Duodenal mucosa (tissue), 2 donors: ENCODE data around the gene TRIM9.

Source experiments
- H3K27ac ChIP-seq: one replicate; pipeline ENCODE4 v1.7.0; 2013; ENCODE audit warnings: low read depth, low read length
- H3K27me3 ChIP-seq, 2 donors: one replicate each; pipeline ENCODE4 v1.7.0; 2013; ENCODE audit warnings: low read length in 2 of 2, control low read depth in 1 of 2; ENCODE audit not compliant: insufficient read depth in 2 of 2, control insufficient read depth in 1 of 2
- H3K36me3 ChIP-seq, 2 donors: one replicate each; pipeline ENCODE4 v1.7.0; 2013; ENCODE audit warnings: low read length in 2 of 2, control low read depth in 1 of 2; ENCODE audit not compliant: insufficient read depth in 2 of 2, control insufficient read depth in 1 of 2
- H3K4me1 ChIP-seq, 2 donors: one replicate each; pipeline ENCODE4 v1.7.0; 2013; ENCODE audit warnings: low read length in 2 of 2, control low read depth in 1 of 2; ENCODE audit not compliant: insufficient read depth in 2 of 2, control insufficient read depth in 1 of 2
- H3K4me3 ChIP-seq, 2 donors: one replicate each; pipeline ENCODE4 v1.7.0; 2013; ENCODE audit warnings: low read length in 2 of 2, low read depth in 1 of 2
- H3K9ac ChIP-seq, 2 donors: one replicate each; pipeline ENCODE4 v1.7.0; 2013; ENCODE audit warnings: low read length in 2 of 2, low read depth in 1 of 2
- H3K9me3 ChIP-seq, 2 donors: one replicate each; pipeline ENCODE4 v1.7.0; 2013; ENCODE audit warnings: low read length in 2 of 2, control low read depth in 1 of 2; ENCODE audit not compliant: control insufficient read depth in 1 of 2

The TRIM9 gene

GRCh38 chr14:51118993-51119392 lies 24.1 kb upstream of the TRIM9 start:
- H3K27me3 ChIP-seq: peaks cover 0 to 2% of the 10 kb centered on the region in 2 donors
- no peaks in the 10 kb centered on the region for H3K36me3 ChIP-seq
- H3K9me3 ChIP-seq: no peaks in the 10 kb centered on the region
- H3K9ac ChIP-seq: no peak overlapping the region
- H3K27ac ChIP-seq: no peak overlapping the region
- no peak overlapping the region for H3K4me3 ChIP-seq
- no peaks in the 10 kb centered on the region for H3K4me1 ChIP-seq

- Histone ChIP-seq H3K27me3 (peaks cover 0 to 2% of the 10 kb centered on the region in 2 donors), H3K4me3 (no peak overlapping the region), H3K9me3 (no peaks in the 10 kb centered on the region), H3K36me3 (no peaks in the 10 kb centered on the region), H3K4me1 (no peaks in the 10 kb centered on the region), H3K9ac (no peak overlapping the region), H3K27ac (no peak overlapping the region)
Observed at GRCh38 chr14:51117593-51117992, 22.7 kb upstream of the TRIM9 start.

GRCh38 chr14:51116682-51117081 lies 21.8 kb upstream of the TRIM9 start:
- Histone ChIP-seq H3K9ac (no peak overlapping the region), H3K27ac (no peak overlapping the region), H3K27me3 (peaks cover 0 to 2% of the 10 kb centered on the region in 2 donors), H3K36me3 (no peaks in the 10 kb centered on the region), H3K4me3 (no peak overlapping the region), H3K4me1 (no peaks in the 10 kb centered on the region), H3K9me3 (no peaks in the 10 kb centered on the region)

DNA sequence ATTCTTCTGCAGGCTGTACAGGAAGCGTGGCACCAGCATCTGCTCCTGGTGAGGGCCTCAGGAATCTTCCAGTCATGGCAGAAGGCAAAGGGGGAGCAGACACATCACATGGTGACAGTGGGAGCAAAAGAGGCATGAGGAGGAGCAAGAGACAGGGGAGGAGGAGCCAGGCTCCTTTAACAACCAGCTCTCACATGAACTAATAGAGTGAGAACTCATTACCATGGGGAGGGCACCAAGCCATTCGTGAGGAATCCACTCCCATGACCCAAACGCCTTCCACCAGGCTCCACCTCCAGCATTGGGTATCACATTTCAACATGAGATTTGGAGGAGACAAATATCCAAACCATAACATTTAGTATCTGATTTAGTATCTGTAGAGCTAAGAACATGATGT lies 14.7 kb upstream of the TRIM9 start:
- no peaks in the 10 kb centered on the region for H3K9me3 ChIP-seq
- no peaks in the 10 kb centered on the region for H3K36me3 ChIP-seq
- no peaks in the 10 kb centered on the region for H3K27me3 ChIP-seq
- H3K27ac ChIP-seq: no peak overlapping the region
- no peak overlapping the region for H3K9ac ChIP-seq
- no peak overlapping the region for H3K4me3 ChIP-seq
- no peaks in the 10 kb centered on the region for H3K4me1 ChIP-seq

- Histone ChIP-seq H3K27me3 (no peaks in the 10 kb centered on the region), H3K36me3 (no peaks in the 10 kb centered on the region), H3K4me3 (no peak overlapping the region), H3K9ac (no peak overlapping the region), H3K27ac (no peak overlapping the region), H3K9me3 (no peaks in the 10 kb centered on the region), H3K4me1 (no peaks in the 10 kb centered on the region)
Observed at GRCh38 chr14:51107801-51108200, 12.9 kb upstream of the TRIM9 start.

DNA sequence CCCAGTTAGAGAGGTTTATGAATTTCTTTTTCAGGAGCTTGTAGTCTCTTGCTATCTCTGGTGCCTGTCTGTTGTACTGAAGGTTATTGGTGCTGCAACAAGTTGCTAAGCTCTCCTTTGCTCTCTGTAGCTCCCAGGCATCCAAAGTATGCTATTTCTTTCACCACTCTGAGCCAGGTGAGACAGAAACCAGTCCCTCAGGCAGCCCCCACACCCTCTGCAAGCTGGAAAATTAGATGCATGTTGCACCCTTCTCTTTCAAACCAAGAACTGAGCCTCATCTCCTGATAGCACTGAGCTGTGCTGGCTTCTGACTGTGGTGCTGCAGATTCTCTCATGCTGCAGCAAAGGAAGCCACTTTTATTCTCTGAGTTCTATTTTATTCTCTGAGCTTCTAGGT lies 9.6 kb upstream of the TRIM9 start:
- no peak overlapping the region for H3K4me3 ChIP-seq
- H3K27ac ChIP-seq: no peak overlapping the region
- H3K9me3 ChIP-seq: no peaks in the 10 kb centered on the region
- H3K9ac ChIP-seq: no peak overlapping the region
- no peaks in the 10 kb centered on the region for H3K36me3 ChIP-seq
- H3K27me3 ChIP-seq: no peaks in the 10 kb centered on the region
- H3K4me1 ChIP-seq: no peaks in the 10 kb centered on the region

DNA sequence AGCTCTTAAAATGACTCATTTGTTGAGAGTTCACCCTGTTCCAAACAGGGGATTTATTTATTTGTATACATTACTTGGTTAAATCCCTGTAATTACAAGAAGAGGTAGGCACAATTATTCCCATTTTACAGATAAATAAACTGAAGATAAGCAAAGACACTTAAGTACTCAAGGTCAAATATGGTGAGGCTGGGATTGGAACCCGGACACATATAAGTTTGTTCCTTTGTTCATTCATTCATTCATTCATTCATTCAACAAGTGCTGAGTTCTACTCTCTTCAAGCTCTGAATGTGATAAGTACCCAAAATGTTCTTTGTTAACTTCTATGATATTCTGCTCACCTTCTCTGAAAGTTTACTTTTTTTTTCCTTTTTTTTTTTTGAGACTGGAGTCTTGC lies 2.4 kb upstream of the TRIM9 start:
- Histone ChIP-seq H3K9me3 (no peaks in the 10 kb centered on the region), H3K36me3 (no peaks in the 10 kb centered on the region), H3K9ac (no peak overlapping the region), H3K4me3 (no peak overlapping the region), H3K27ac (no peak overlapping the region), H3K4me1 (peaks cover 8 to 19% of the 10 kb centered on the region in 2 donors), H3K27me3 (peaks cover 23 to 24% of the 10 kb centered on the region in 2 donors)

DNA sequence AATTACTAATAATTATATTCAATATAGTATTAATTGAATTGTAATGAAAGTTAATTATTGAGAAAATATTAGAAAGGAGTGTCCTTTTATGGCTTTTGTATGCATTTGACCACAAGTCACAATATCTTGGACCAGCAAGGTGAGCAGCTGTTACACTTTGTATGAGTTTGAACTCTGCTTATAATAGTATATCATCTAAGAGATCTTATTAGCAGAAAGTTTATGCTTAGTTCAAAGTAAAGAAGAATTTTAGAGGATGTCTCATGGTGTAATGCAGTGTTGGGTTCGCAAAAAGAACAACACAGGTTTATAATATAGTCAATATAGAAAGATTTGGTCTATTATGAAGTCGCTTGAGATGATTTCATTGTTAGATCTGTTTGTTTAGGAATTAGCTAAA lies 2.0 kb upstream of the TRIM9 start:
- no peaks in the 10 kb centered on the region for H3K9me3 ChIP-seq
- no peaks in the 10 kb centered on the region for H3K36me3 ChIP-seq
- H3K4me3 ChIP-seq: no peak overlapping the region
- H3K4me1 ChIP-seq: peaks cover 8 to 19% of the 10 kb centered on the region in 2 donors
- H3K27ac ChIP-seq: no peak overlapping the region
- H3K9ac ChIP-seq: no peak overlapping the region
- H3K27me3 ChIP-seq: peaks cover 23 to 24% of the 10 kb centered on the region in 2 donors

DNA sequence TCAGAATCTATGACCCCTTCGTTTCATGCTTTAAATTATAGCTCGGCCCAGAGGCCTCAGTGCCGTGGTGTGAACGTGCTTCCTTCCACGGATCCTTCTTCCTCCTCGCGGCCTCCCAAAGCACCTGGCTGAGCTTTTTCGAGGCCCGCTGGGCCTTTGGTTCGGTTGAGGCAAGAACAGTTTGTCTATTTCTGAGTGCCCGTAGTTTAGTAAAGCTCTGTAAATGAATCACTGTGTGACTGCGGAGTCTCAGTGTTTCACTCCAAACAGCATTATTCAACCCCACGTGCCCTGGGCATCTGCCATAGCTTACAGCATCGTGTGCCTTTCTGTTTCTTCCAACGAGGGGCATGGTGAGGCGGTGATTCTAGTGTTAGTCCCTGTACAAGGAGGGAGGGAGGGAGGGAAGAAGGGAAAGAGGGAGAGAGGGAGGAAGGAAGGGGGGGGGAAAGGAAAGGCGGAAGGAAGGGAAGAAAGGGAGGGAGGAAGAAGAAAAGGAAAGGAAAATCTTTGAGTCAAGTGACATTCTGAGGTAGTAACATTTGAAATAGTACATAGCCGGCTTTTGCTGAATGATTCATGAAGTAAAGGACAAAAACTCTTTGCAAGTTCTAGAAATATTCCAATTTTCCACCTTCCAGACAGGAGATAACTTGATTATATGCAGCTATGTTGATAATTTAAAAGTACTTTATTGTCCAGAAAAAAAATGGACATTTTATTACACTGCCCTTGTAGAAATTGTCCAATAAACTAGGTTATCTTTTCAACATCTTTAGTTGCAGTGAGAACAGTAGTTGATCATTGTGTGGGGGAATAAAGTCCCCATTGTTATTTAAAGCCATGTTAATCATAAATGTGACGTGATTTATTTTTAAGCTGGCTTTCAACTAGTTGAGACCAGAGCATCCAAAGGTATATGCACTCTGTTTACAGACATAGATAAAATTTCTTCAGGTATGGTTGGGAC lies 1.2 kb upstream of the TRIM9 start:
- Histone ChIP-seq H3K9ac (peak overlapping the region in 1 of 2 donors; percentile 12), H3K4me1 (peaks cover 8 to 19% of the 10 kb centered on the region in 2 donors), H3K27ac (no peak overlapping the region)

DNA sequence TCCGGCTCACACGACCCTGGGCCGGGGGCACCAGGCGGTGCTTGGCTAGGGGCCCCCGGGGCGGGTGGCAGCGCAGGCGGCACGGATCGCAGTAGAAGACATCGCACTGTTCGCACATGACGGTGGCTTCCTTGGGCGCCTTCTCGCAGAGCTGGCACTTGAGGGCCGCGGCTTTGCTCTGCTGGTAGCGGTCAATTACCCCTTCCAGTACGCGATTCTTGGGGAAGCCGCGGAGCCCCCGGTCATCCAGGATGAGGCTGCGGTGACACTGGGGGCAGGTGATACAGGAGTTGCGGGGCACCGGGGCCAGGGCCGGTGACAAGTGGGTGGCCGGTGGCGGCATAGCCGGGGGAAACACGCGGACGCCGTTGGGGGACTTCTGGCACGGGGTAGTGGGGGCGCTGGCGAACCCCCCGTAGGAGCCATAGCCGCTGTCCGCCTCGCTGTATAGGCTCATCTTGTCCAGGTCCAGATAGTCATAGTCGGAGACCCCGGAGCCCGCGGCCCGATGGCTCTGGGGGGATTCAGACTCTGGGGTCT lies 553 bp downstream of the TRIM9 start:
- no peak overlapping the region for H3K27ac ChIP-seq
- H3K9me3 ChIP-seq: no peaks in the 10 kb centered on the region
- H3K27me3 ChIP-seq: peaks cover 23 to 24% of the 10 kb centered on the region in 2 donors
- peaks cover 8 to 19% of the 10 kb centered on the region in 2 donors for H3K4me1 ChIP-seq
- H3K9ac ChIP-seq: peak overlapping the region in 1 of 2 donors; percentile 3
- H3K4me3 ChIP-seq: peak overlapping the region; percentile 72 to 74
- no peaks in the 10 kb centered on the region for H3K36me3 ChIP-seq

More for the DNA sequence above, 1.2 kb upstream of the TRIM9 start:
- Histone ChIP-seq H3K27me3 (peaks cover 23 to 24% of the 10 kb centered on the region in 2 donors), H3K9me3 (no peaks in the 10 kb centered on the region), H3K4me3 (peak overlapping the region; percentile 72 to 74), H3K36me3 (no peaks in the 10 kb centered on the region)
